Activated naive CD4-positive, alpha-beta T cell treated with anti-CD3 and anti-CD28 coated beads, Interleukin-2, amount 50 U/mL, for 24 hours (primary cell): ENCODE measurements around the gene ADAMTS2.

Experiments used
- H3K27ac Mint-ChIP-seq: one replicate; pipeline ENCODE4 v1.8.0; 2021; ENCODE audit warnings: mild to moderate bottlenecking, mixed read lengths
- H3K27me3 Mint-ChIP-seq: one replicate; pipeline ENCODE4 v1.8.0; 2021; ENCODE audit warnings: mixed read lengths
- H3K36me3 Mint-ChIP-seq: one replicate; pipeline ENCODE4 v1.8.0; 2021; ENCODE audit warnings: mixed read lengths
- H3K4me1 Mint-ChIP-seq: one replicate; pipeline ENCODE4 v1.8.0; 2021; ENCODE audit warnings: mixed read lengths
- H3K4me3 Mint-ChIP-seq: one replicate; pipeline ENCODE4 v1.8.0; 2021; ENCODE audit warnings: mild to moderate bottlenecking, mixed read lengths
- H3K9me3 Mint-ChIP-seq: one replicate; pipeline ENCODE4 v1.8.0; 2021; ENCODE audit warnings: mixed read lengths

ADAMTS2 gene

DNA sequence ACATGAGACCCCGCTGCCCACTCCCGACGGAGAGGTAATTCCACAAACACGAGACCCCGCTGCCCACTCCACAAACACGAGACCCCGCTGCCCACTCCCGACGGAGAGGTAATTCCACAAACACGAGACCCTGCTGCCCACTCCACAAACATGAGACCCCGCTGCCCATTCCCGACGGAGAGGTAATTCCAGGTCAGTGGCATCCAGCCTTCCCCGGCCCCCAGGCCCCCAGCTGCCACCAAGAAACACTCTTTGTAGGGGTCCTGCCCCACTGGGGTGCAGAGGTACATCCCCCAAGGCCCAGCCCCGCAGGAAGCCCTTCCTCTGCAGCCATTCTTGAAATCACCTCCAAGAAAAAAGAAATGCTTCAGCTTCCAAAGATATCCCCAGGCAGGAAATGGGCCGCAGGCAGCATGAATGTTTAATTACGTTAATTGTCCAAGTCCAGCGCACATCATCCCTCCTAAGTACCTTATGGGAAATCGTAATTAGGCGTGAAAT is 115.9 kb downstream of the ADAMTS2 start:
- Mint-ChIP-seq H3K4me1 (no peaks in the 10 kb centered on the region), H3K4me3 (no peak overlapping the region), H3K27ac (no peak overlapping the region), H3K27me3 (no peaks in the 10 kb centered on the region), H3K9me3 (no peaks in the 10 kb centered on the region), H3K36me3 (peaks cover 3% of the 10 kb centered on the region)

DNA sequence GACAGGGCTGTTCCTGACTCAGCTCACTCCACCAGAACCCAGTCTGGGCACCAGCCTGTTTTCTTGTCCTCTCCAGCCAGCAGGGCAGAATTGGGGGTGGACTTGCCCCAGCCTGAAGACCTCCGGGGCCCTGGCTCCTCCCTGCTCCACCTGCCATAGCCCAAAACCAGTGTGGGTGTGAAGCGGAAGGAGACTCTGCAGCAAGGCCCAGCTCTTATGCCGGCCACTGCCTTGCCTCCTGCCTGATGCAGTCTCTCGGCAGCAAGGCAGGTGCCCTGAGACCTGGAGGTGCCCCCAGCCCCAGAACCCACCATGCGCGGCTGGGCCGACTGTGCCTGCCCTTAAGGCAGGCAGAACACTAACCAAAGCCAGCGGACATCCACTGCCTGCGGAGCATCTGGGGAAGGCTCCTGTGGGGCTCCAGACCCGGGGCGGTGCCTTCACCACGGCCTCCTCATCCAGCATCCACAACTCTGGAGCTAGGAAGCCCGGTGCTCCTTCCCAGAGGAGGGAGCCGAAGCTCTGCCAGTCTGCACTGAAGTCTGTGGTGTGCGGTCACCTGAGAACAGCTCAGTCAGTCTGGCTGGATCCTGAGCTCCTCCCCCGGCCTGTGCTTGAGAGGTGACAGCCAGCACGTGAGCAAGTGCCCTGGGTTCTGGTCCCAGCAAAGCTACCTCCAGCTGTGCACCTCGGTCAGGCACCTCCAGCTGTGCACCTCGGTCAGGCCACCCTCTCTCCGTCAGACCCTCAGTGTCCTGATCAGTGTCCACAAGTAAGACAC is 116.7 kb downstream of the ADAMTS2 start:
- Mint-ChIP-seq H3K4me3 (no peak overlapping the region), H3K9me3 (no peaks in the 10 kb centered on the region), H3K27ac (no peak overlapping the region), H3K27me3 (no peaks in the 10 kb centered on the region), H3K4me1 (no peaks in the 10 kb centered on the region), H3K36me3 (peaks cover 3% of the 10 kb centered on the region)

DNA sequence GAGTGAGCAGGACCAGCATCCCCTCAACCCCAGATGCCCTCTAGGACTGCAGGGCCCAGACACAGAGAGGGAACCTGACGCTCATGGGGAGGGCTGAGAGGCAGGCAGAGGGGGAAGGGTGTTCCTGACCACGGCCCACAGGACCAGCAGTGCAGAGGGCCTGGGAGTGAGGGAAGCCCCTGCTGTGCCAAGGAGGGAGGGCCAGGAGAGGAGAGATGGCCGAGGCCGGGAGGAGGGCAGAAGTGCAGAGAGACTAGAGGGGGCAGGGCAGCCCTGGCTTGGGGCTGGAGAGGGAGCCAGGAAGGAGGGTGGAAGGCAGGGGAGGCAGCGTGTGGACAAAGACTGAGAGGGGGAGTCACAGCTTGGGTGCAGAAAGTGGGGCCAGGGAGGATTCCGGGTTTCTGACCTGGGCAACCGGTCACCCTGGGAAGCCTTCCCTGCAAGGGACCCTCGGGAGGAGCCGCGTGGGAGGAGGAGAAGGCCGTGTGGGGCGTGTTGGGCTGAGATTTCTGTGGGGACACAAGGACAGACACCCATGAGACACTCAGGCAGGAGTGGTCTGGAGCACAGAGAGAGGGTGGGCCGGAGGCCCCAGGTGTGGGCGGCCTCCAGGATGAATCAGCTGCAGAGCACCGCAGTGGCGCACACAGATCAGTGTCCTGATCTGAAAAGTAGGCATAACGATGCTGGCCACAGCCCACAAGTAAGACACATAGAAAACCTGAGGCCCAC is 117.5 kb downstream of the ADAMTS2 start:
- Mint-ChIP-seq H3K9me3 (no peaks in the 10 kb centered on the region), H3K27me3 (no peaks in the 10 kb centered on the region), H3K27ac (no peak overlapping the region), H3K36me3 (peaks cover 3% of the 10 kb centered on the region), H3K4me3 (no peak overlapping the region), H3K4me1 (no peaks in the 10 kb centered on the region)

DNA sequence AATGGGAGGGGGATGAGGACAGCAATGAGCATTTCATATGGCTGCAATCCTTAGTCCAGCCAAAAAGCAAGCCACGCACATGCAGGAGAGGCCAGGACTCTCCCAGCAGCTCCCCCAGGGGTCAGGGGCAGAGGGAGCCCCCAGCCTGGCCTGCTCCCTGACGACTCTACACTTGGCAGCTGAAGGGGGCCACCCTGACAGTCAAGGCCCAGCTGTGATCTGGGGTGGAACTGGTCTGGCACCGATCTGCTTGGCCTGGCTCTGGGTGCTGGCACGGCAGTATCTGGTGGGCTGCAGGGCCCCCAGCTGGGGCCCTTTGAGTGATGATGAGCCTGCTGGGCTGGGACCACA is 118.1 kb downstream of the ADAMTS2 start:
- H3K36me3 Mint-ChIP-seq: peaks cover 3% of the 10 kb centered on the region
- H3K27ac Mint-ChIP-seq: no peak overlapping the region

DNA sequence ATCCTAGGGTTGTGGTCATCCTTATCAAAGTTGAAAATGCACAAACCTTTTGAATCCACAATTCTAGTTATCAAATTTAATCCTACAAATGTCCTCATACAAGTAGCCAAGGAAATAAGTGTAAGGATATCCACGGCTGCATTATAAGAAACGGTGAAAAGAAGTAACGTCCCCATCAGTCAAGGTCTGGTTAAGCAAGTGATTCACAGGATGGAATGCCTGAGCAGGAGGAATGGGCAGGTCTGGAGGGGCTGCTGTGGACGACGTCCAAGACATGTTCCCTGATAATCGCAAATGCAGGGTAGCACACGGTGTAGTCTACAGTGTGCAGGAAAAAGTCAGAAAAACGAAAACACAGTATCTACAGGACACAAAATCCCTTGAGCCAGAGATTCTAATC is 118.6 kb downstream of the ADAMTS2 start:
- Mint-ChIP-seq H3K27me3 (no peaks in the 10 kb centered on the region), H3K4me3 (no peak overlapping the region), H3K27ac (no peak overlapping the region), H3K9me3 (no peaks in the 10 kb centered on the region), H3K36me3 (peaks cover 3% of the 10 kb centered on the region), H3K4me1 (no peaks in the 10 kb centered on the region)

More for the DNA sequence above, 118.1 kb downstream of the ADAMTS2 start:
- H3K9me3 Mint-ChIP-seq: no peaks in the 10 kb centered on the region
- H3K4me3 Mint-ChIP-seq: no peak overlapping the region
- H3K4me1 Mint-ChIP-seq: no peaks in the 10 kb centered on the region
- no peaks in the 10 kb centered on the region for H3K27me3 Mint-ChIP-seq

DNA sequence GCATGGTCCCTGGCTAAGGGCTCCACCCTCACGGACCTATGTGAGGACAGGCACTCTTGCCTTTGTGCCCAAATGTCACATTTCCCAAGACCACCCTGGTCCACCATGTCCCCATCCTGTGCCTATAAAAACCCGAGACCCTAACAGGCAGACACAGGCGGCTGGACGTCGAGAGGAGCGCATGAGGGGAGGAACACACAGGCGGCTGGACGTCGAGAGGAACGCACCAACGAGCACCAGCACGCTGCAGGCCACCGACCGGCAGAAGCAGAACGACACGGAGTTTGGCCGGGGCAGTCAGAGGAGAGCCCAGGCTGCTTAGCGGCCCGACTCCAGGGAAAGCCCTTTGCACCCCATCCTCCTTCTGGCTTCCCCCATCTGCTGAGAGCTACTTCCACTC is 119.9 kb downstream of the ADAMTS2 start:
- Mint-ChIP-seq H3K4me3 (no peak overlapping the region), H3K27ac (no peak overlapping the region), H3K36me3 (peaks cover 3% of the 10 kb centered on the region), H3K4me1 (no peaks in the 10 kb centered on the region), H3K27me3 (no peaks in the 10 kb centered on the region), H3K9me3 (no peaks in the 10 kb centered on the region)

DNA sequence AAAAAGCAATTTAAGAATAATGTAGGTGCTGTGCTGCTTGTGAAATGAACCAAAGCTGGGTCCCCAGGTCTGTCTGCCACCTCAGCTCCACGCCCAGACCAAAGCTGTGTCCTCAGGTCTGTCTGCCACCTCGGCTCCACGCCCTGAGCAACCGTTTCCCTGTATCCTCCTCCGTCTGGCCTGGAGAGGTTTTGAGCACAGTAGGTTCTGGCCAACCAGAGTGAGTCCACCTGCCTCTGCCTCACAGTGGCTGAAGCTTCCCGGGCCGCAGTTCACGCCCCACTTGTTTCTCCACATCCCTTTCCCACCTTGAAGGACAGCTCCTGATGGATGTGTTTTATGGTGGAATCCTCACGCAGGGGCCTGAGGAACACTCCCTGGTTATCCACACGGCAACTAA is 120.5 kb downstream of the ADAMTS2 start:
- no peaks in the 10 kb centered on the region for H3K4me1 Mint-ChIP-seq
- H3K4me3 Mint-ChIP-seq: no peak overlapping the region
- H3K27me3 Mint-ChIP-seq: no peaks in the 10 kb centered on the region
- H3K36me3 Mint-ChIP-seq: peaks cover 3% of the 10 kb centered on the region
- no peak overlapping the region for H3K27ac Mint-ChIP-seq
- no peaks in the 10 kb centered on the region for H3K9me3 Mint-ChIP-seq

DNA sequence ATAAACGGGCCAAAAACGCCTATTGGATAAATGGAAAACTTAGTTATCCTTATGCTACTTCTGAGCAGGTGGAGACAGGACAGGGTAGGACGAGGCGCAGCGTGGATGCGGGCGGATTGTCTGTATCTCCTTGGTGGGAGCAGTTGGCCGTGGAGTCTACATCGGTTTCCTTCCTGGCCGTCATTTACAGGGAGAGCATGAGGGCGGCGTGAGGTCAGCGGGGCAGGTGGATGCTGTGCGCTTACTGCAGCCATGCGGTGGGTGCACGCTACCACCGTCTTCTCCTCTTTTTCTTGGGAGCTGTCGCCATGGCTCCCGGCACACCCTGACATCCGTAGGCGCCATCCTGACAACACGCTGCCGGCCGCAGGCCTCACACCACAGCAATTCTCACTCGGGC is 121.3 kb downstream of the ADAMTS2 start:
- Mint-ChIP-seq H3K9me3 (no peaks in the 10 kb centered on the region), H3K36me3 (peaks cover 3% of the 10 kb centered on the region), H3K4me1 (no peaks in the 10 kb centered on the region), H3K27me3 (no peaks in the 10 kb centered on the region), H3K27ac (no peak overlapping the region), H3K4me3 (no peak overlapping the region)

DNA sequence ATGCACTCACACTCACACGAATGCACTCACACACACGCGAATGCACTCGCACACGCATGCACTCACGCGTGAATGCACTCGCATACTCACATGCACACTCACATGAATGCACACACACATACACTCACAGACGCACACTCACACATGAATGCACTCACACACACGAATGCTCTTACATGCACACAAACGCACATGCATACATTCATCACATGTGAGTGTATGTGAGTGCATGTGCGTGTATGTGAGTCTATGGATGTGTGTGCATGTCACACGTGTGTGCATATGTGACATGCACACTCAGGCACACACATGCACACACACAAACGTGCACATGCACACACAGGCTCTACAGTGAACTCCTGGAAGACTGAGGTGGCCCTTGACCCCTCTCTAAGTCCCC is 121.7 kb downstream of the ADAMTS2 start:
- Mint-ChIP-seq H3K27me3 (no peaks in the 10 kb centered on the region), H3K27ac (no peak overlapping the region), H3K4me1 (no peaks in the 10 kb centered on the region), H3K9me3 (no peaks in the 10 kb centered on the region), H3K36me3 (peaks cover 3% of the 10 kb centered on the region), H3K4me3 (no peak overlapping the region)

- H3K4me1 Mint-ChIP-seq: no peaks in the 10 kb centered on the region
- no peak overlapping the region for H3K27ac Mint-ChIP-seq
- H3K36me3 Mint-ChIP-seq: peaks cover 3% of the 10 kb centered on the region
- H3K4me3 Mint-ChIP-seq: no peak overlapping the region
- H3K9me3 Mint-ChIP-seq: no peaks in the 10 kb centered on the region
- H3K27me3 Mint-ChIP-seq: no peaks in the 10 kb centered on the region
Observed at GRCh38 chr5:179222246-179223017, 122.8 kb downstream of the ADAMTS2 start.

GRCh38 chr5:179221877-179222220 is 123.4 kb downstream of the ADAMTS2 start:
- no peaks in the 10 kb centered on the region for H3K9me3 Mint-ChIP-seq
- H3K36me3 Mint-ChIP-seq: peaks cover 3% of the 10 kb centered on the region
- H3K27me3 Mint-ChIP-seq: no peaks in the 10 kb centered on the region
- H3K4me3 Mint-ChIP-seq: no peak overlapping the region
- no peak overlapping the region for H3K27ac Mint-ChIP-seq
- no peaks in the 10 kb centered on the region for H3K4me1 Mint-ChIP-seq

DNA sequence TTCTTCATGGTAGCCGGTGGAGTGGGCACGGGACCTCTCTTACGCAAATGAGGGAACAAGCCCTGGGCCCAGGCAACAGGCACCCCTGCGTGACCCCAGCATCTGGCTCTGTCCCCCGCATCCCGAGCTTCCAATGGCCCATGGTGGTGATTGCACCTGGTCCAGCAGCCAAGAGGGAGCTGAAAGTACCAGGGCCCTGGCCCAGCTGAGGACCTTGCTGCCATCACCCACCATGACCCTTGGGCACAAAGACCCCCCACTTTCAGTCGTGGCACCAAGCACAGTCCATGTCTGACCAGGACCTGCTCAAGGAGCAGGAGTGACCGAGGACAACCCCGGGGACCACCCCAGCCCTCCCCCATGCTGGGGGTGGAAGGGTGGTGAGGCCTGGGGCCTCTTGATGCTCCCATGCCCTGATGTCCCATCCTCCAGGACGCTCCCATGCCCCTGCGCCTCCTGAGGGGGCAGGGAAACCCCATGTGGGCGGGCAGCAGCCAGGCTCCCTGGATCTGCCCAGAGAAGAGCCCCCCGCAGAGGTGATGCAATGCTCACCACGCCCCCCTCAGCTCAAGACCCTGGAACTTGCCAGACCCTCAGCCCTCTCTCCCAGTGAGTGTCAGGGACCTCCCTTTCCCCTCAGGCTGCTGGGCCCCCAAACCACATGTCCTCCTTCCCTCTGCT is 123.9 kb downstream of the ADAMTS2 start:
- Mint-ChIP-seq H3K4me1 (no peaks in the 10 kb centered on the region), H3K9me3 (no peaks in the 10 kb centered on the region), H3K4me3 (no peak overlapping the region), H3K27ac (no peak overlapping the region), H3K36me3 (peaks cover 3% of the 10 kb centered on the region), H3K27me3 (no peaks in the 10 kb centered on the region)

DNA sequence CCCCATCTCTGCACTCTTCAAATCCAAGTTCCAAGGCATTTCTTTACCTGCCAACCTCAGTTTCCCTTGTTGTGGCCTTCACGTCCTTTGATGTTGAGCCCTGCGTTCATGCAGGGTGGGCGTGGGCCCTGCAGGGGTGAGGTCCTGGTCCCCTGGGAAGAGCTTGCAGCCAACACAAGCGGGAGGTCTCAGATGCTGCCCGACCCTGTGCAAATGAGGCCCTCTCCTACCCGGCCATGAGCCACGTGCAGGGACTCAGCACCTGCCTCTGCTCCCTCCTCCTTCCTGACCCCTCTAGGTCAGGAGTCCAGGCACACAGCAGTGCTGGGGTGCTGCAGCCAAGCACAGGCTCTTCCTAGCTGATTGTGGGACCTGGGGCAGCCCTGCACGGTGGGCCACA is 124.5 kb downstream of the ADAMTS2 start:
- Mint-ChIP-seq H3K9me3 (no peaks in the 10 kb centered on the region), H3K27me3 (no peaks in the 10 kb centered on the region), H3K36me3 (peaks cover 3% of the 10 kb centered on the region), H3K27ac (no peak overlapping the region), H3K4me1 (no peaks in the 10 kb centered on the region), H3K4me3 (no peak overlapping the region)

DNA sequence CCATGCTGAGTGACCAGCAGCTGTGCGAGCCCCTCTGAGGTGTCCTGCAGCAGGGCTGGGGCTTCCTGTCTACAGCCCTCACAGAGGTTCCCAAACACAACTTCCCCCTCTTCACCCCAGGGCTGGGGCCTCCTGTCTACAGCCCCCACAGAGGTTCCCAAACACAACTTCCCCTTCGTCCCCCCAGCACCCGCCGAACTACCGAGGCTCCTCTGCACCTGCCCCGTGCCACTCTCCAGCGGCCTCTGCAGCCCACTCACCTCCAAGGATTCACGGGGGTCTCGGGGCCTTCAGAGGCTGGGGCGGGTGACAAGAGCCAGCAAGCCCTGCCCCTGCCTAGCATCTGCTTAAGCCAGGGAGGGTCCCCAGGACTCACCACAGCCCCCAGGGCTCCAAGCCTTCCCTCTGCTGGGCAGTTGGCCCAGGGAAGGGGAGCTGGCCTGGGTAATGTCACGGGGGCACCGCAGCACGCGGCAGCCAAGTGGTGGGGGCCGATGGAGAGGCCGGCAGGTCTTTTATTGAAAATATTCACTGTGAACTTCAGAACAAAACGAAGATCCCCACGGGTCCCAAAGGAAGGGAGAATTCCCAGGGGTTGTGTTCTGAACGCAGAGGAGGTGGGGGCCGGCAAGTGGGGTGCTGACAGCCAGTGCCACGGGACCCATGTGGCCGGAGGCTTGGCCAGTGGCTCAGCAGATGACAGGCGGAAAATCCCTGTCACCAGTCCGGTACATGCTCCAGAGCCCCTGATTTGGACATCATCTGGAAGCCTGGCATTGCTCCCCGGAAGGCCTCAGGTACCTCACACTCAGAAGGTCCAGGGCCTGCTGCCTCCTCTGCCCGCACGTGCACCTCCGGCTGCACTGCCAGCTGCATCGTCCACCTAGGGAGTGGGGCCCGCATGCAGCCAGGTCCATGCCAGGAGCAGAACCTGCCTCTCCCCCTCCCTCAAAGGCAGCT is 125.3 kb downstream of the ADAMTS2 start:
- H3K4me1 Mint-ChIP-seq: no peaks in the 10 kb centered on the region
- no peak overlapping the region for H3K27ac Mint-ChIP-seq

GRCh38 chr5:179218943-179219330 is 126.3 kb downstream of the ADAMTS2 start:
- Mint-ChIP-seq H3K27ac (no peak overlapping the region), H3K4me3 (no peak overlapping the region), H3K9me3 (no peaks in the 10 kb centered on the region), H3K27me3 (no peaks in the 10 kb centered on the region), H3K36me3 (no peaks in the 10 kb centered on the region), H3K4me1 (no peaks in the 10 kb centered on the region)

More for the DNA sequence above, 125.3 kb downstream of the ADAMTS2 start:
- Mint-ChIP-seq H3K9me3 (no peaks in the 10 kb centered on the region), H3K36me3 (peaks cover under 1% of the 10 kb centered on the region), H3K27me3 (no peaks in the 10 kb centered on the region), H3K4me3 (no peak overlapping the region)
